CD4-positive, alpha-beta T cell treated with Interferon gamma for 1 hour (primary cell): ENCODE measurements around the gene KIAA1671.
A peak's percentile ranks its signal among the peaks of the same experiment; 100 is the strongest.

Source experiments
- DNase-seq: peaks from one replicate; pipeline ENCODE4 v3.0.0-alpha.2; 2020

KIAA1671 gene

DNA sequence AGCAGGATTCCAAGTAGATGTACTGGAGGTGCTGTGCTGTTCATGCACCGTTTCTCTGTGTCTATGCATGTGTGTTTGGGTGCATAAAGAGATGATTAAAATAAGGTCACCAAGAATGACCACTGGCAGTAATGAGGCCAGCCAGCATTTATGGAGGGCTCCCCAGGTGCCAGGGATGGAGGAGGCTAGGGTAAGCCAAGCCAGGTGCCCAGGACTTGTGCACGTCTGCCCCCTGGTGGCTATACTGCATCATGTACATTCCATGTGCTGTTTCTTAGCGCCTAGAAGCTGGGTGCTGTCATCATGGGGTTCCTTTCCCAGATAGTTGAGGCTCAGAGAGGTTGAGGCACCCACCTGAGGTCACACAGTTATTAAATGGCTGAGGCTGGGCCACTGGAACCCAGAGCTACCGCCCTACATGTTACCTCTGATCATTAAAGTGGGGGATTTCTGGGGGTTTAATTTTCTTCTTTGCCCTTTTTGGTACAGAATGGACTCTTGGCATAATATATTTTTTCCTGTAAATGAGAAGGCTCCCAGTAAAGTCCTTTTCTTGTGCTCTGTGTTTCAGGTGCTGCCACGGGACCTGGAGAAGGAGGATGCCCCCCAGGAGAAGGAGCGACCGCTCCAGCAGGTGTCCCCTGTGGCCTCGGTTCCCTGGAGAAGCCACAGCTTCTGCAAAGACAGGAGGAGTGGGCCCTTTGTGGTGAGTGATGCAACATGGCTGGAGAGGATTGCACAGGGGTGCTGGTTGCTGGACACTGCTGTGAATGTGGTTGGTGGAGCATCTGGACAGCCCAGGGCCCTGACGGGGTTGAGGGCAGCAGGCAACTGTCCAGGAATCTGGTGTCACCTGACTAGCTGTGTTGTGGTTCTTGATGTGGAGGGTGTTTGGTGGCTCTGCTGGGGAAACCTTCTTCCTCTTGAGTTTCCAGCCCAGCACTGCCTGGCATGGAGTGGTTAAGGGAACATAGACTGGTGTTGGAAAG, 96.4 kb downstream of the KIAA1671 start:
- peak; percentile 54 for DNase-seq

DNA sequence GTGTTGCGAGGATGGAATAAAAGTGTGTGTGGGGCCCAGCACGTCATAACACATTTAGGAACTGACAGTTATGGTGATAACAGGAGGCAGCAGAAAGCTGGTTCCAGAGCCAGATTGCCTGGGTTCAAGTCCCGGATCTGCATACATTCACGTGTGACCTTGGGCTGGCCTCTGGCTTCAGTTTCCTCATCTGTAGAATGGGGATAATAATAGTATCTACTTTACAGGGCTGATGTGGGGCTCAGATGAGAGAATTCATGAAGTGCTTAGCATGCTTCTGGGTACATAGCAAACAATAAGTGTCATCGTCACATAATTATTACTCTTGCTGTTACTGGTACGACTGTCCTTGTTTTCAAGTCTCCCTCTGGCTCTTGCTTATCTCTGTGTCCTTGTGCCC, 97.3 kb downstream of the KIAA1671 start:
- no peak for DNase-seq

- no peak for DNase-seq
Observed at GRCh38 chr22:25050566-25050965, 98.0 kb downstream of the KIAA1671 start.

DNA sequence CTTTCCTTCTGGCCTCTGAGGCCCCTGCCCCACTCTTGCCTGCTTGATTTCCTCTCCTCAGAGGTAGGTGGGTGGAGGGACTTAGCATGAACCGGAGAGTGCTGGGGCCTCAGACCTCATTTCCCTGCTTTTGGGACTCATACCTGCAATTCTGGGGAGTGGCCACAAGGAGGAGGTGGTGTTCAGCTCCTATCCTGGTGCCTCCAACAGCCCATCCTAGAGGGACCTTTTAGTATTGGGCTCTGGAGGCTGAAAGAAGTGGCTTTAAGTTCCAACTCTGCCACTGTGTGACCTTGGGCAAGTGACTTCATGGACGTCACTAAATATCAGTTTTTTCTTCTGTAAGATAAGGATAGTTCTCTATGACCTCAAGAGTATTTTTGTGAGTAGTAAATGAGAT, 98.6 kb downstream of the KIAA1671 start:
- no peak for DNase-seq

GRCh38 chr22:25051983-25052710, 99.6 kb downstream of the KIAA1671 start:
- no peak for DNase-seq

DNA sequence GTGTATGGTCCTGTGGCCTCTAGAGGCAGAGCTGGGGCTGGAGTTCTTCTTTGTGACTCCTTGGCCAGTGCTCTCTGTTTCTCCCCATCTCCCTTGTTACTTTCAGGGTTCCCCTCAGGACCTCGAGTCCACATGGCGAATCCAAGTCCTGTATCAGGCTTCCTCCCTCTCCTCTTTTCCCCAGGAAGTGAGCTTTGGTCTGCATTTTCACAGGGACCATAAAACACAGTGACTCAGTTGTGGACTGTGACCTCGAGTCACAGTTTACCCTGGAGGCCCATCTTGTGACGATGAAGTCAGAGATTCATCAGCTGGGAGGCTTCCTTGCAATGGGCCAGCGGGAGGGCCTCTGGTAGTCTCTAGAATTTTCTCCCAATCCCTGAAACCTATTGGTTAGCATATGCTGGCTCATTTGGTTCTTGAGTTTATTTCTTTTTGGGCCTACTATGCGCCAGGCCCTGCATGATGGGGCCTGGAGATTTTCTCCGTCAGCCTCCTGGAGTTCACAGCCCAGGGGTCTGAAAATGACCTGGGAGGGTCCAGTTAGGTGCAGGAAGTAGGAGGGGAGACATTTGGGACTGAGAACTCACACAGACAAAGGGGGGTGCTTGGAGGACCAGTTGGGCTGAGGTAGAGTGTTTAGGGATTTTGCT, 100.8 kb downstream of the KIAA1671 start:
- no peak for DNase-seq

- DNase-seq = no peak
Observed at GRCh38 chr22:25054943-25055511, 102.5 kb downstream of the KIAA1671 start.

GRCh38 chr22:25057013-25057881, 104.7 kb downstream of the KIAA1671 start:
- peak; percentile 36 for DNase-seq

DNA sequence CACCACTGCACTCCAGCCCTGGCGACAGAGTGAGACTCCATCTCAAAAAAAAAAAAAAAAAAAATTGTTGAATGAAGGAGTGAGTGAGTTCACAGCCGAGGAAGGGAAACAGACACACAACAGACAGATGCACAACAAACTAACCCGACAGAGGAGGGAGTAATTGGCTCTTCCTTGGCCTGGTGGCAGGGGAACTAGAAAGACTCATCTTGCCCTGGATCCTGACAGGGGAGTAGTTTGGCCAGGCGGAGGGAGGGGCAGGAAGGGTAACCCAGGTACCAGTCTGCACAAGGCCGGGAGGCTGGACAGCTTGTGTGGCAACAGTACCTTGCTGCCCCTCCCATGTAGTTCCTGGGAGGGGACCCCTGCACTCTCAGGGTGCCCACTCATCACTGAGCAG, 106.9 kb downstream of the KIAA1671 start:
- no peak for DNase-seq

DNA sequence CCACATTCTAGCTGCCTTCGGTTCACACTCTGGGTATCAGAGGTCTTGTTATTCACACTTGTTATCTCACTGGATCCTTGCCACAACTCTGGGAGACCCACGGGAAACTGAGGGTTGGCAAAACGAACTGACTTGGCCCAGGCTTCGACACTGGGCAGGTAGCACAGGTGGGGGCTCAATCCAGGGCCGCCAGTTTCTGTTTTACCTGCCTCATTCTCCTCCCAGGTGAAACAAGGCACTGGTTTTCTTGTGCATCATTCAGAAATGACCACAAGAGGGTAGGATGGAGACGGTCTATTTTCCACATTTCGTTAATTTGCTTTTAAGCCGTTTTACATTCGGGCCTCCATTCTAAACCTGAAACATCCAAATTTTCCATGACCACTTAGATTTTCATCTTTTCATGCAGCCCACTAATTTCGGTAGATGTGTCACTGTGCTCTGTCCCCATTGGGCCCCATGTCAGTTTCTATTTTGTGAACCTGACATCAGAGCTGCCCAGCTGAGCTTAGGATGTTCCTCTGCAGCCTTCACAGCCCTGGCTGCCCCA, 108.1 kb downstream of the KIAA1671 start:
- no peak for DNase-seq

DNA sequence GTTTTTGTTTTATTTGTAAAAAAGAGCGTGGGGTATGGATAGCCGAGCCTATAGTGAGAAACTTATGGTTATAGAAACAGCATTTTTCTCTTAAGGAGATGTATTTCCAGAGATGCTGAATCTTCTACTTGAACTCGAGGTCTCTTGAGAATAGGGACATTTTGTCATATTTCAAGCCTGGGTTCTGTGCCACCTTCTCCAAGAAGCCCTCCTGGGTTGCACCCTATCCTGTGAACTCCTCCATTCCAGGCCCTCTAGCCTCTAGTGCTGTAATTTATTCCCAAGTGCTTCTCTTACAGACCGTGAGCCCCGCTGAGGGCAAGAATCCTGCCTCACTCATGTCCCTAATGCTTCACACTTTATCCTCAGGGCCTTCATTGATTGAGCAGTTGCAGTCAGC, 108.6 kb downstream of the KIAA1671 start:
- DNase-seq = no peak

DNA sequence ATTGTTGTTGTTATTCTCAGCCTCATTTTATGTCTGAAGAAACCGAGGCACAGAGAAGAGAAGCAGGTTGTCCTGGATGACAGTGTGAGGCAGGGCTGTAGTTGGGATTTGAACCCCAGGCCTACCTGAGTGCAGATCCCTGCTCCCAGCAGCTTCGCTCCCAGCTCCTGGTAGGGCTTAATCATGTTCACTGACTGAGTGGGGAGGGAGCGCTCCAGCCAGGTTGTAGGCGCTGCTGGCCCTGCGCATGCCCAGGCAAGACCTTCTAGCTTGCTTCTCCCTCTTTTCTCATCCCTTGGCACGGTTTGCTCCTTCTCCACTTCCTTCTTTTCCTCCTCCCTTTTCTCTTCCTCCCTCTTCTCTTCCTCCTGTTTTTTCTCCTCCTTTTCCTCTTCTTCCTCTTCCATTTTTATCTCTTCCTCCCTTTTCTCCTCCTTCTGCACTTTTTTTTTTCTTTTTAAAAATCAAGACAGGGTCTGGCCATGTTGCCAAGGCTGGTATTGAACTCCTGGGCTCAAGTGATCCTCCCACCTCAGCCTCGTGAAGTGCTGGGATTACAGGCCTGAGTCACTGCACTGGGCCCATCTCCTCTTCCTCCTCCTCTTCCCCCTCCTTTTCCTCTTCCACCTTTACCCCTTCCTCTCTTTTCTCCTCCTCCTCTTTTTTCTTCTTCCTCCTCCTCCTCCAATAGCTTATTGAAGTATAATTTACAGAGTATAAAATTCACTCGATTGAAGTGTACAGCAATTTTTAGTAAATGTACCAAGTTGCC, 109.3 kb downstream of the KIAA1671 start:
- no peak for DNase-seq

DNA sequence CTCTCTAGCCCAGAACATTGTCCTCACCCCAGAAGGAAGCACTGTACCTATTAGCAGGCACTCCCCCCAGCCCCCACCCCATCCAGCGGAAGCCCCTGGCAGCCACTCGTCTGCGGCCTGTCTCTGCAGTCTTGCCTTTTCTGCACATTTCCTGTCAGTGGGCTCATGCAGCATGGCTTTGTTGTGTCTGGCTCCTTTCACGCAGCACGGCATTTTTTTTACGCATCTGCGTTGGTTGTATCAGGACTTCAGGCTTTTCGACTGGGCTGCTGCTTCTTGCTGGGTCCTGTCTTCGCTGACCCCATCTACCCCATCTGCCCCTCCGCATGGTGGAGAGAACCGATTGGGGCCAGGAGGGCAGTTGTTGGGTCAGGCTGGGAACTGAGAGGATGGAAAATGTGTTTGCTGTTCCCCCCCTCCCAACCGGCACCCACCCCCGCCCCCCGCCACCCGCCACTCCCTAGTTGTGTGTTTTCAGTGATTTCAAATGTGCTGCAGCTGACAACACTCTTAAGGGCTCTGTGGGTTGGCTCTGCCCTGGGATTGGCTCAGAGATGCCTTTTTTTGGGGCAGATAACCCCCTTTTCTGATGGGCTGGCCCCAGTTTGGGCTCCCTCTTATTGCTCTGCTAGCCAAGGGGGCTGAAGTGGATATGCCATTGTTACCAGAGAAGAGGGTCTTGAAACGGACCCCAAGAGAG, 110.0 kb downstream of the KIAA1671 start:
- DNase-seq = peak; percentile 84

DNA sequence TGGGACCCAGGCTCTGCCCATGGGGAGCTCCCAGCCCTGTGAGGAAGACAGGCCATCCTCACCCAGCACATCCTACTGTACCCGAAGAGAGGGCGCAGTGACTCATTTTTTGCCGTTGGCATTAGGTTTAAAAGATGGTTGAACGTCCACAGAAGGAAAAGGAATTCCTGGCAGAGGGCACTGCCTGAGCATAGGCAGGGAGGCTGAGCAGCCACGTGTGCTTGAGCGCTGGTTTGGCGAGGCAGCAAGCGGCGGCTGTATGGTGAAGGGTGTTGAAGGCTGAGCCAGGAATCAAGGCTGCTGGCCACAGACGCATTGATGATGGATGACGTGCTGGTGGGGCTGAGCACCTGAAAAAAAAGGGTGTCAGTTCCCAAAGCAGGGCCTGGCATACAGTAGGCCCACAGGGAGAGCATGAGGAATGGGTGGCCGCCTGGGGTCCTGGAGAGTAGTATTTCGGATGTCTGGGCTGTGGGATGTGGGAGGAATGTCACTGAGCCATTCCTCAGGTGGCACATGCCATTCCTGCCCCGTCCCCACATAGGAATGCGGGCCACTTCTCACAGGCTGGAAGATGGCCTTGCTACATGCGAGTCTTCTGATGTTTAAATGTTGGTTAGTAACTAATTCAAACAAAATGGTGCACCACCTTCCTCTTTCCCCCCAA, 112.5 kb downstream of the KIAA1671 start:
- DNase-seq = no peak

DNA sequence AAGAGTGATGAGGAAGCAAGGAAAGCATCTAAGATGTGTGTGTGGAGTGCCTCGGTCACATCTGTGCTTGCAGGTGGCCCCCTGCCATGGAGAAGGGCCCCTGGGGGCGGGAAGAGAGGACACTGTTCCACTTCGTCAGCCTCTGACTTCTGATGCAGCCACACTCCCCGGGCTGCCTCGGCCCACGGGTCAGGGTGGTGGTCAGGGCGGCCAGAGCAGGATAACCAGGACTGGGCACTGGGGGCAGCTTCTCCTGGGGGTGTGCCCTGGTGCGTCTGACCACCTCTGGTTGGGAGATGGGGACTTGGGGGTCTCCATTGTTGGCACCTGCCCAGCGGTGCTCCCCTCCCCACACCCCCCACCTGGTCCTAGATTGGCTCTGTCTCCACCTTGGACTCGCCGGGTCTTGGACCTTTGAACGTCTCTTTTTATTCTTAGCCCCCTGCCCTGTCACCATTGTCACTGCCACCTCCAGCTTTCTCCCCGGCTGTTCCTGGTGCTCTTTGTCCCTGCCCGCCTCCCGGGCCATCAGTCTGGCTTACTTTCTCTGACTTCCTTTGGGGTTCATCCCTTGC, 114.4 kb downstream of the KIAA1671 start:
- DNase-seq = no peak

GRCh38 chr22:25067851-25068421, 115.4 kb downstream of the KIAA1671 start:
- peak; percentile 88 for DNase-seq

DNA sequence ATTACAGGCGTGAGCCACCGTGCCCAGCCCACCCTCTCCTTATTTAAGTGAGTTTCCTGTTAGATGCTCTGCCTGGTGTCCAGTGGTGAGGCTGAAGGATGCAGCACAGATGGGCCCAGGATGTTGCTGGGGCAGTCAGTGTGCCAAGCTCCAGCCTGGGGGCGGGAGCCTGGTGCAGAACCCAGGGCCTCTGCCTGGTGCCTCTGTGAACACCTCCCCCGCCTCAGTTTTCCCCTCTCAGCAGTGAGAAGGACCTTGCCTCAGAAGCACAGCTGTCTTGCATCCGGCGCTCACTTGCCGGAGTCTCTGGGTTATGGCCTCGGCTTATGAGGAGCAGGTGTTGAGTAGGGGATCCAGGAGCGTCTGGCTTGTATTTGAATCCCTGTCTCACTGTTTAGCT, 116.2 kb downstream of the KIAA1671 start:
- DNase-seq = peak; percentile 22

GRCh38 chr22:25069426-25069757, 116.9 kb downstream of the KIAA1671 start:
- DNase-seq = no peak
